HG03565 (cell line): ENCODE measurements around the gene GRK5.
A peak's percentile ranks its signal among the peaks of the same experiment; 100 is the strongest.
"Not testable (repeated sequence)": the region's sequence is repeated elsewhere in the genome, so short reads cannot be mapped to it uniquely, and the experiment has no call there.

ENCODE experiments used
- ATAC-seq: cut with Tn5 transposase; IDR thresholded peaks from one replicate; pipeline ENCODE4 v1.9.1; 2021; ENCODE audit warnings: mild to moderate bottlenecking, moderate library complexity; ENCODE audit not compliant: unreplicated experiment

Gene GRK5

DNA sequence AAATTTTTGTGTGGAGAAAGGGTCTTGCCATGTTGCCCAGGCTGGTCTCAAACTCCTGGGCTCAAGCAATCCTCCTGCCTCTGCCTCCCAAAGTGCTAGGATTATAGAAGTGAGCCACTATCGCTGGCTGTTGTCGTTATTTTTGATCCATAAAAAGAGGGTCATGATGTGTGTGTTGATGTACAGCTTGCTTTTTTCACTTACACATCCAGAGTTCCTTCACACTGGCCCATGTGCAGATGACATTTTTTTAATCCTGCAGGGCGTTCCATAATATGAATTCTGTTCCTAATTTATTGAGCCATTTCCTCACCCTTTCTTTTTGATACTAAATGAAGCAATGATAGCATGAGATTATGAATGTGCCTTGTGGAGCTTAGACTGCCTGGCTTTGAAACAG, 40.8 kb downstream of the GRK5 start:
- ATAC-seq: no peak

DNA sequence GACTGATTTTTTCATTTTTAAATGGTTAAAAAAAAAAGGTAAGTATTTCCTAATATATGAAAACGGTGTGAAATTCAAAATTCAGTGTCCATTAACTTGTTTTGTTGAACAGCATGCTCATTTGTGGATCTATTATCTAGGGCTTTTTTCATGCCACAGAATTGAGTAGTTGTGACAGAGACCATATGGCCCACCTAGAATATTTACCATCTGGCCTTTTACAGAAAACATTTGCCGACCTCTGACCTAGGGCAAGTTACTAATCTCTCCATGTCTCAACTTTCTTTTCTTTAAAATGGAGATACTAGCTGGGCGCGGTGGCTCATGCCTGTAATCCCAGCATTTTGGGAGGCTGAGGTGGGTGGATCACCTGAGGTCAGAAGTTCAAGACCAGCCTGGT, 41.3 kb downstream of the GRK5 start:
- ATAC-seq: no peak

DNA sequence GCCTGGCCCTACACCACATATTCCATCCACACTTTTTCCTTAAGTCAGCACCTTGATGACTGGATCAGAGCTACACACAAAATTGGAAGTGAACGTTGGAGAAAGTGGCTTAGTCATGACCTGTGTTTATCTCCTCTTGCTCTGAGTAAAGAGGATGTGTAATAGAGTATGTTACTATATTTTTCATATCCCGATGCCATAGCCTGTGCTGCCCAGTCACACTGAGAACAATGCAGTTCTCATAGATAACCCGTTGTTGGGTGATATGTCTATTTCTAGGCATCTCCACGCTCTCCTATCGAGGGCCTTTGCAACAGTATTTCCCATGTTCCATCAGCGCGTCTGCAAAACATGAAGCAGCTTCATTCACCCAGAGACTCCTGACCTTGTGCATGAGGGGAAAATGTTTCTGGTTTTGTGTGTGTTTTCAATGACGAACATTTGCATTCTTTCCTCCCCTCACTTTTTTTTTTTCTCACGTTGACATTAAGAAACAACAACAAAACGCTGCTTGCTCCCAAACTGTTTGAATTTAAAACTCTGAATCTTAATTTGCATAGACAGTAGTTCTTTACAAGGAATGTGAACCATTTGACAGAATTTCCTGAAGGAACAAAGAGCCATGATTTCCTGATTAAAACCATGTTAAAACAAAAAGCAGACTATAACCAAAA, 43.4 kb downstream of the GRK5 start:
- no peak for ATAC-seq

DNA sequence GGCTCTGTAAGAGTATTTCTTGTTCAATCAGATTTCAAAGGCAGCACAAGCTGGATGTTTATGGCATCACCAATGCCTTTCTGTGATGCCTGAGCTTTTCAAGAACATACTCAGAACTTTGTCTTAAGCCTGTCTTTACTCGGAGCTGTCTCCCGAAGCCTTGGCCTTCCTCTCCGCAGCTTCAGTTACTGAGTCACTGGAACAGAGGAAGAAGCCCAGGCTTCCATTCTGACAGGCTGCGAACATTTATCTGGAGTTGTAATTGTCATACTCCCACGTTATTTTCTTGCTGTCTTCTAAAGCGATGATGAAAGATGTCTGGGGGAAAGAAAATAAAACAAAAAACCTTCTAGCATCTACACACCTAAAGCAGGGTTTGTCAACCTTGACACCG, 43.9 kb downstream of the GRK5 start:
- no peak for ATAC-seq

DNA sequence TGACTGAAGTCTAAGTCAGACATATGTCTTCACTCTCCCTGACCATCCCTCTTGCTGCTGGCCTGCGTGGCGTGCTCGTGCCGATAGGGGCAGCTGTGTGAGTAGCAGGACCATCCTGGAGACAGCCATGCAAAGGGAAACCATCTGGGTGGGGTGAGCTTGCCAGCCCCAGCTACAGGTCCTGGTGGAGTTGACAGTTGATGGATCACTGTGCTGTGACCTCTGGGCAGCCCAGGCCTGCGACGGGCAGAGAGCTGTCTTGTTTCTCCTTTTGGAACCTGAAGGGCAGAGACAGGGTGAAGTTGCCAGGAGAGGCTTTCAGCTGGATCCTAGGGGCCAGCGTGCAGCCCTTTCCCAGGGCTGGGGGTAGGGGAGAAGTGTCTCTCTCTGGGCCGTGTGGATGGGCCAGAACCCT, 44.7 kb downstream of the GRK5 start:
- no peak for ATAC-seq

DNA sequence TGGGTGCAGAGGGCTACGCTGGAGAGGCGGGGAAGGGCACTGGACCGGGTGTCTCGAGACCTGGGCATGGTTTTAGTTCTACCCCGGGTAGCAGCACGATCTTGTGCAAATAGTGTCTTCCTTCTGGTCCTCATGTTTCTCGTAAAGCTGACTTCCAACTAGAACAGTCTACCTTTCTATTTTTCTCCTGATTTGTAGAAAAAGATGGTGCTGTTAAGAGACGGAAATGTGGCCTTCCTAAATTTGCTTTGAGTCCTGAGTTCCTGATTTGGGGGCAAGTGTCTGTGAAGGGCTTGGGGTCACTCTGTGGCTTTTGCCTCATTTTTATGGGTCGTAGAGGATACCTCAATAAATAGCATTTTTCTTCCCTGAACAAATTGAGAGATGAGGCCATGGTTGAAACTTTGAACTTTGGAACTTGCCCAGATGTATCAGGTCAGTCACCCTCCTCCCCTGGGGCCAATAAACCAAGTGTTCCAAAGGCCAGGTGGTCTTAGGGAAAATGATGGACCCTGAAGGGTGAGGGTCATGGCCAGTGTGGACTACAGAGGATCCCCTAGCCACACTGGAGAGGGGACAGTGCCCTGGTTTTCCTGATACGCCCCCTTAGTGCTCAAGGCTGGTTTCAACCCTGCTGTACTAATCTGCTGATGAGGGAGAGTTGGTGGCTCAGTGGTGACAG, 45.2 kb downstream of the GRK5 start:
- no peak for ATAC-seq

DNA sequence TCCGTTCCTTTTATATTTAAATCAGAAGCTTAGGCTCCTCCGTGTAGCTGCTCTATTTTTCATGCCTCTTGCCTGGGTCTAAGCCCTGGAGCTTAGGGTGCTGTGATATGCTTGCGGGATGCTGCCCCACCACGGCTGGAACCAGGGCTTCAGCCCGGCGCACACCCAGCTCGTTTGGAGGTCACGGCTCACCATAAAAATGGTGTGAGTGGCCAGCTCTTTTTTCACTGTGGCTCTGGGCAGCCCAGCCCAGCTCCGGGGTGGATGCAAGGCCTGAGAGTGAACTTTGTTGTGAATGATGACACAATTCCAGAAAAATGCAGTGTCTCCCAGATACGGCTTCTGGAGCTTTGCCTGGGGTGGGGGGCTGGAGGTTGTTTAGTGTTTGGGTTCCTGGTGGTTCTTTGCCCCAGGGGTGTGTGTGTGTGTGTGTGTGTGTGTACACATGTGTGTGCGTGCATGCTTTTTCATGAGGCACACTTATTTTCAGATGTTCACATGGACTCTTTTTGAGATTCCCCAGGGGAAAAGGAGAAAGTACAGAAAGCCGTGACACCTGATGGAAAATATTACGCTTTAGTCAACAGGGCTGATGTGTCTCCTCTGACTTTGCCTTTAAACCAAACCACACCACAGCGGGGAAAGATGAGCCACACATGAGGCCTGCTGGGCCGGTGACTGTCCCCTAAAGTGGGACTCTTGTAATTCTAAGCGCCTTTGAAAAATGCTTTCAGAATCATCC, 46.2 kb downstream of the GRK5 start:
- ATAC-seq: no peak

DNA sequence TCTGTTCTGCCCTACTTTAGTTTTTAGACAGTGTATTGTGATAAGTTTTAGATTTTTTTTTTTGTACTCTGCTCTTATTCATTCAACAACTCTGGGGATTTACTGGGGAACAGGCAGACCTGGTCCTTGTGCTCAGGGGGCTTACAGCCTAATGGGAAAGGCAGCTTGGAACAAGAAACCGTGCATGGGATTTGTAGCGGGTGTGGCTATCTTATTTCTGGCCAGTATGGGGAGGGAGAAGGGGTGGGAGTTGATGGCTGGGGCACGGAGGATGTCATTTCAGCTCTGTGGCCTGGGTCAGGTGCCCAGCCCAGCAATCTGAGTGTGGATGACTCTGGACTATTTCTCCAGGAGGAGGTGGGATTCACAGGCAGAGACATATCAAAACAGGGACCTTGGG, 47.0 kb downstream of the GRK5 start:
- no peak for ATAC-seq

DNA sequence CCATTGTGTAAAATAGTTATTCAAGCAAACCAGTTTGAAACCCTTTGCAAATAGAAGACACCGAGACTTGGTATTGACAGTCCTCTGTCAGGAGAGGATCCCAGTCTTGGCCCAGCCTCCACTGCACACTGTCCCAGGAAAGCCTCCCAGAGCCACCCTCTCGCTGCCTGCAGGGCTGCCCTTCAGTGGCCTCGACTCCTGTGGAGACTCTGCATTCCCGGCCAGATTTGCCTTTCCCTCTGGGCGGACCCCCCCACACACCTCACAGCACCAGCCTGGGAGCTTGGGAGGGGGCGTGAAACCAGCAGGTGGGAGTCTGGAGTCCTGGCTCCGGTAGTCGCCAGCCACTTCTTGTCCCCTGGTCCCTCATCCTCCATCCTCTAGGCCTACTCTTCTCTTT, 48.7 kb downstream of the GRK5 start:
- ATAC-seq: no peak

DNA sequence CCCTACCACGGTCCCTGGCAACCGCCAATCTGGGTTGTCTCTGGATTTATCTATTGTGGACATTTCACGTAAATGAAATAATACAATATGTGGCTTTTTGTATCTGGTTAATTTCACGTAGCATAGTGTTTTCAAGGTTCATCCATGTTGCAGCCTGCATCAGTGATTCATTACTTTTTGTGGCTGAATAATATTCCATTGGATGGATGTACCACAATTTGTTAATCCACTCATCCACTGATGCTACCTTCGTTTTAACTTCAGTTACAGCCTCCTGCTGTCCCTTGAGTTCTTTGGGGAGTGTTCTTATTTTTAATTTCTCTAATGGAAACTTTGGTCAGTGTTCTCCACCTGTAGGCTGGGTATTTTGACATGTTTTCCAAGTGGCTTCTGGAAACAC, 49.5 kb downstream of the GRK5 start:
- ATAC-seq: no peak

DNA sequence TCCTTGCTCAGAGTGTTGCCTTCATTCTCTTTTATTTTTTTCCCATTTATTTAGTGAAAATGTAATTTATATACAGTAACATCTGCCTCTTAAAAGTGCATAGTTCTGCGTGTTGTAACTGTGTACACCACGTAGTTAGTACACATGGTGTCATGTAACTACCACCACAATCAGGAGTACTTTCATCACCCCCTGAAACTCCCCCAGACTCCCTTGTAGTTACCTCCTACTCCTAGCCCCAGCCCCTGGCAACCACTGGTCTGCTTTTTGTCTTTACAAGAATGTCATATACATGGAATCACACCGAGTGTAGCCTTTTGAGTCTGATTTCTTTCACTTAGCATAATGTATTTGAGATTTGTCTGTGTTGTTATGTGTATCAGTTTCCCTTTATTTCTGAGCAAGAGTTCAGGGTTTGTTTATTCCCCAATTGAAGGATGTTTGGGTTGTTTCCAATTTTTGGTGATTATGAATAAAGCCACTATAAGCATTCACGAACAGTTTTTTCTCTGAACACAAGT, 50.6 kb downstream of the GRK5 start:
- no peak for ATAC-seq

DNA sequence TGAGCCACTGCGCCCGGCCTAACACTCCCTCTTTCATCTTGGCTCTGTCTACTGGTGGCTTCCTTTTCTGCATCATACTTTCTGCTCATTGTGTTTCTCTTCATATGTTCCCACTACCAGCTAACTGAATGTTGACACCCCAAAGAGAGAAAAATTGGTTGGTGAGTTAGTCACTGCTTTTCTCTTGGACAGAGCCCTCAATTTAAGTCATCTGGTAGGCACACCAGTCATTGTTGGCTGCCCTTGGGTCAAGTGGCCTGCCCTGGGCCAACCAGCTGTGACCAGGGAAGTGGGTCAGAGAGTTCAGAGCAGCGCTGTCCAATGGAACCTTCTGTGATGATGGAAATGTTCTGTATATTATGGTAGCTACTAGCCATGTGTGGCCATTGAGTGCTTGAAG, 52.0 kb downstream of the GRK5 start:
- no peak for ATAC-seq

DNA sequence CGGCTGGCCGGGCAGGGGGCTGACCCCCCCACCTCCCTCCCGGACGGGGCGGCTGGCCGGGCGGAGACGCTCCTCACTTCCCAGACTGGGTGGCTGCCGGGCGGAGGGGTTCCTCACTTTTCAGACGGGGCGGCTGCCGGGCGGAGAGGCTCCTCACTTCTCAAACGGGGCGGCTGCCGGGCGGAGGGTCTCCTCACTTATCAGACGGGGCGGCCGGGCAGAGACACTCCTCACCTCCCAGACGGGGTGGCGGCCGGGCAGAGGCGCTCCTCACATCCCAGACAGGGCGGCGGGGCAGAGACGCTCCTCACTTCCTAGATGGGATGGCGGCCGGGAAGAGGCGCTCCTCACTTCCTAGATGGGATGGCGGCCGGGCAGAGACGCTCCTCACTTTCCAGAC, 53.6 kb downstream of the GRK5 start:
- not testable (repeated sequence) for ATAC-seq

DNA sequence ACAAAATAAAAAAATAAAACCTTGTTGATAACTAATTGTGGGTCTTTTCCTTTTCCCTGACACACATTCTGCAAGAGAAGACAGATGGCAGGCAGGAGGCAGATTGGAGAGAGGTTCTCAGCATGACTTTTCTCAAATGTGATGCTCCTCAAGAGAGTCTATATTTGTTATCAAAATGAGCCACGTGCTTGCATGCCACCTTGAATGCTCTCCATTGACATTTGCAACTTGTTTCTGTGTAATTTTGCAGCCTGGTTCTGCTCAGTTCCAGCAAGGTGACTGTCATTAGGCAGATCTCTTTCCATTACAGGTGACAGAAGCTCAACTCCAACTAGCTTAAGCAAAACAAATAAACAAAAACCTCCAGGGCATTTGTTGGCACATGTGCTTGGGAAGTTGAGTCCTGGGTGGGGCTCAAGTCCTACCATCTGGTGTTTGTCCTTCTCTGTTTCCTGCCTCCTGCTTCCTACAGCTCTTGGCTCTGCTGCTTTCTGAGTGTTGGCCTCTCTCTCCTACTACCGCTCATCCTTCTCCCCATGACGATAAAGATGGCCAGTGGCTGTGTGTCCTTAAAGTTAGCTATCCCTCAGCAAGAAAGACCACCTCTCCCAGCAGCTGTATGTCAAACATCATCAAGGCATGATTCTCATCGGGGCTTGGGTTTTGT, 56.7 kb downstream of the GRK5 start:
- no peak for ATAC-seq

DNA sequence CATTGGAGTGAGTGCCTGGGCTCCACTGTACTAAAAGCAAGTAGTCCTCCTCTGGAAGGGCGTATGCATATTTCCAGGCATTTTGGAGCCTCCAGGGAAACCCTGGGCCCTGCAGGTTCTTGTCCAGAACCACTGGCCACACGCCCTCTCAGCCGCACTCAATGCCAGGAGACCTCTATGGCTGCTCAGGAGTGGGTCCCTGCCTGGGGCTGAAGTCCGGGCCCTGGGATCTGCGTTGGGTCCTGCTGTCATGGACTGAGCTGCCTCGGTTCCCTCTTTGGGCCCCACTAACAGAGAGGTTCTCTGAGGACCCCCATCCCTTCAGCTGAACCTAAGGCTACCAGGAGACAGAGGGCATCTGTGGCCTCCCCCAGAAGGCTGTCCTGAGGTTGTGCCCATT, 58.3 kb downstream of the GRK5 start:
- no peak for ATAC-seq

DNA sequence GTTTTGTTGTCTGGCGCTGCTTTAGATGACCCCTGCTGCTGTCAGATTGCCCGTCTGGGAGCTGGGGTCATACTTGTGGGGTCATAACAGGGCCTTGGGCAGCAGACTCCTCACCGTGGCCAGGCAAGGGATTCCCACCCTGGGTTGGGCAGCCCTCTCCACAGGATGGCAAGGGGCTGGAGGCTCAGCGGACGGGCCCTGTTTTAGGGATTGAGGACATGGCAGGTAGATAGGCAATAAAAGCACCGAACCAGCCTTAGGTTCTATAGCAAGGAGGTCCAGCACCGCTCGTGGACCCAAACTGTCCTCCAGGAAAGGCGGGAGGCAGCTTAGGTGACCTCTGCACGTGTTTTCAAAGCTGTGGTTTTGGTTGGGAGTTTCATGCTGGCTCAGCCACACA, 60.0 kb downstream of the GRK5 start:
- ATAC-seq: no peak

DNA sequence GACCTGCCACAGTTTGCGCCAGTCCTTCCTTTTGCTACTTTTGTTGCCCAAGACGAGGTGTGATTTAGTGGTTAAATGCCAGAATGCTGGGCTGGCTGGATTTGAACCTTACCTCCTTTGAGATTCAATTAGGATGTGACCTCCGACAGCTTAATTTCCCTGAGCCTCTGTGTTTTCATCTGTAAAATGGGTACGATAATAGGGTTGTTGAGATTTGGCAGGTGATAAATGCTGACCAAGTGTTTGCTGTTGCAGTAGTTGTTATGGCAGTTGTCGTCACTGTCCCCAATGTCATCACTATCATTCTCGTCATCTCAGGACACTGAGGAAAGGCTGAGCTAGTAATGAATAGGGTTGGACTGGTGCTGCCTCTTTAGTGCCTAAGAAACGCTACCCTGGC, 61.1 kb downstream of the GRK5 start:
- ATAC-seq: no peak

DNA sequence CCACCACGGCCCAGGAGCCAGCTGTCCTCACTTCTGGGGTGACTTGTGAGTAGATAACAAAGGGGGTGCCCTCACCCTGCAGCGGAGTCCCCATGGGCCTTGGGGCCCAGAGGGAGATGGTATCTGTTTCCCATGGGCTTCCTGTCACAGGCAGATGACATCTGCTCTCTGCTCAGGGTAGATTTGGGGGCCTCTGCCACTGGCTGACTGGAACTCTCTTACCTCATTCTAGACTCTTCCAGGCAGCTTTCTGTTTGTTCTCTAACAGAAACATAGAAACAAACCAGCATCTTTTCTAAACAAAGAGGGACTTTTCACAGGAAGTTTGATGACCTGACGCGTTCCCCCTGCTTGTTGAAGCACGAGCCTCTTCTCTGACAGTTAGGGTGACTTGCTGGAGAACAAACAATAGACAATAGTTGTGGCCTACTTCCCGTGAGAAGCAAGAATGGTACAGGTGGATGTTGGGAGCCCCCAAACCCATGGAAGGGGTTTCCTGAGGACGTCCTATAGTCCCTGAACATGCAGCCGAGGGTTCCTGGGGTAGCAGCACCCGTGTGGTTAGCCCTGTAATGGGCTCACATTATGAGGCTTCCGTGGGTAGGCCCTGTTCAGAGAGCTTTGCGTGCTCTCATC, 61.6 kb downstream of the GRK5 start:
- peak; percentile 73 for ATAC-seq

DNA sequence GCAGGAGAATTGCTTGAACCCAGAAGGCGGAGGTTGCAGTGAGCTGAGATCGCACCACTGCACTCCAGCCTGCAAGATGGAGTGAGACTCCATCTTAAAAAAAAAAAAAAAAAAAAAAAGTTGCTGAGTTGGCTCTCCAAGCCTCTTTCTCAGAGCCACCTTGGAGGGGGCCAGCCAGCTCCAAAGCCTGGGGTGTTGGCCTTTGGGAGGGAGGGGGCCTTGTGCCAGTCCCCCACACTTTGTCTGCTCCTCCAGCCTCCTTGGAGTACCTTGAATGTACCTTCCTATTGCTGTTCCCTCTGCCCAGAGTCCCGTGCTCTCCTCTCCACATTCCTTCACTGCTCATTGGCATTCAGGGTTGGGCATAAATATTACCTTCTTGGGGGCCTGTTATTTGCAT, 62.4 kb downstream of the GRK5 start:
- ATAC-seq: no peak

DNA sequence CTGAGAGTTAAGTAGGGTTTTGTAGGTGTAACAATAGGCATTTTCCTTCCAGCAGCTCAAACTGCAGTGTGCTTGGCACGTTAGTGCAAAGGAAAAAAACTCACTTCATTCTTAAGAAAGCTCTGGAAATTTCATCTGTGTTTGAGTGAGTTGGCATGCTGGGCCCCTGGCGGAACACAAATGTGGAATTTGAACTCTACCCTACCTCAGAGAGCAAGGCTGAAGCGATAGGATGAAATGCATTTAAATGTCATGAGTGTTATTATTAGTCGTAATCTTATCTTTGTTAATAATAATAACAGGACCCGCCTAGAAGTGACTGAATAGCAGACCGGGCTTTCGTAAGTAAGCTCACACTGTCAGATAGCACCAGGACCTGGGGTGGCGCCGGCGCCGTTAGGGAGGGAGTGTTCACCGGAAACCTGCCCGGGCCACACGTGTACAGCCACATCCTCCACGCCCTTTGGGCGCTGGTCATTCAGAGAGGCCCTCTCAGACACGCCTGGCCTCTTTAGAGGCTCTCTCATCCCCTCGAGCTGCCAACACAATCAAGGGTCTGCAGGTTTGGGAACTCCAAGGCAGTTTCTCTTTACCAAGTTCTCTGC, 63.5 kb downstream of the GRK5 start:
- peak; percentile 63 for ATAC-seq

DNA sequence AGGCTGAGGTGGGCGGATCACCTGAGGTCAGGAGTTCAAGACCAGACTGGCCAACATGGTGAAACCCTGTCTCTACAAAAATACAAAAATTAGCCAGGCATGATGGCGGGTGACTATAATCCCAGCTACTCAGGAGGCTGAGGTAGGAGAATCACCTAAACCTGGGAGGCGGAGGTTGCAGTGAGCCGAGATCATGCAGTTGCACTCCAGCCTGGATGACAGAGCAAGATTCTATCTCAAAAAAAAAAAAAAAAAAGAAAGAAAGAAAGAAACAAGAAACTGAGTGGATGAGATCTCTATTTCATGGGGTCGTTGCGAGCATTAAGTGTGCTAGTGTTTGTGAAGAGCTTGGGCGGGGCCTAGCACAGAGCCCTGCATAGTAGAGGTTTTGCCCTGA, 65.0 kb downstream of the GRK5 start:
- not testable (repeated sequence) for ATAC-seq
